ENCODE results near the gene IL32.

GRCh38 chr16:3085868-3086595, 20.6 kb downstream of the IL32 start:
- TF ChIP-seq CTCF (IDR thresholded peaks at IDR 0.05), result no peak
- no peak for TF ChIP-seq EZH2 (IDR thresholded peaks at IDR 0.05; ENCODE audit: borderline replicate concordance, insufficient read depth, low read depth, low read length, poor library complexity, severe bottlenecking)
